Nephron (organoid): ENCODE measurements around the gene PCLAF.
"Not testable (repeated sequence)": the region's sequence is repeated elsewhere in the genome, so short reads cannot be mapped to it uniquely, and the experiment has no call there.

Experiments
- H3K27ac Mint-ChIP-seq, 3 experiments: 2 replicates each; pipeline ENCODE4 v1.8.0; 2020; ENCODE audit warnings: mixed read lengths in 3 of 3, mild to moderate bottlenecking in 2 of 3, moderate library complexity in 1 of 3
- H3K27me3 Mint-ChIP-seq: 2 replicates; pipeline ENCODE4 v1.8.0; 2021; ENCODE audit warnings: low read depth, mild to moderate bottlenecking, moderate library complexity, mixed read lengths
- H3K36me3 Mint-ChIP-seq: 2 replicates; pipeline ENCODE4 v1.8.0; 2020; ENCODE audit warnings: low read depth, mixed read lengths
- H3K4me1 Mint-ChIP-seq: 2 replicates; pipeline ENCODE4 v1.8.0; 2020; ENCODE audit warnings: mixed read lengths
- H3K4me3 Mint-ChIP-seq, 3 experiments: 2 replicates each; pipeline ENCODE4 v1.8.0; 2020; ENCODE audit warnings: mild to moderate bottlenecking in 3 of 3, mixed read lengths in 3 of 3, moderate library complexity in 2 of 3
- H3K9me3 Mint-ChIP-seq: 2 replicates; pipeline ENCODE4 v1.8.0; 2020; ENCODE audit warnings: mixed read lengths
- TF ChIP-seq, protein P1 (sequence below), 3 experiments: fragments of 200-600 bp; sonication (generic); IDR thresholded peaks; one replicate each; pipeline ENCODE4 v1.5.0; 2021; ENCODE audit warnings: antibody characterized with exemption in 3 of 3; ENCODE audit not compliant: unreplicated experiment in 3 of 3

The PCLAF gene

DNA sequence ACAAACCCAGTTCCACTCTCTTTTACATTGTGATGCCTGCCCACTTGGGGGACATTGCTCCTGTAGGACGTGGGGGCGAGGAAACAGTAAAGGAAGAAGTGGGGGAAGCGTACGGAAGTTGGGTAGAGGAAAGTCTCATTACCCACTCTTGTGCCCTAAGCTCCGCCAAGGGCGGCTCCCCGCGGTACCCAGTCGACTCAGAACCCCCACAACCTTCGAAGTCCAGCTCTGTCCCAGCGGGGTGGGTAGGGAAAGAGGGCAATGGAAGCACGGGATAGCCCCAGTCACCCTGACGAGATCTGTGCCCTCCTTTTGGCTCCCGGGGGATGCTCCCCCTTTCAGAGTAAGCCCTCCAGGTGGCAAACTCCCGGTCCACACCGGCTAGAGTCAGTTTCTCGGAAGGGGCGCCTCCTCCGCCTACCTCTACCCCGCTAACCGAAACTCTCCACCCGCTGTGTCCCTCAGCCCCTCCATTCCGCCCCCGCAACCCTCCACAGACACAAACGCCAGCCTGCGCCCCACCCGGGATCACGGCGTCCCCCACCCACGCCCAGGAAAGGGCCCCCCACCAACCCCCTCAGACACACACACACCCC, 25.8 kb downstream of the PCLAF start:
- no peaks in the 10 kb centered on the region for H3K36me3 Mint-ChIP-seq
- H3K27ac Mint-ChIP-seq, result peak overlapping the region; percentile 48 to 94 (median 93)
- H3K27me3 Mint-ChIP-seq, result peaks cover 4% of the 10 kb centered on the region
- H3K4me1 Mint-ChIP-seq, result peaks cover 17% of the 10 kb centered on the region
- peak overlapping the region; percentile 88 to 98 (median 93) for H3K4me3 Mint-ChIP-seq
- TF ChIP-seq, protein P1, sequence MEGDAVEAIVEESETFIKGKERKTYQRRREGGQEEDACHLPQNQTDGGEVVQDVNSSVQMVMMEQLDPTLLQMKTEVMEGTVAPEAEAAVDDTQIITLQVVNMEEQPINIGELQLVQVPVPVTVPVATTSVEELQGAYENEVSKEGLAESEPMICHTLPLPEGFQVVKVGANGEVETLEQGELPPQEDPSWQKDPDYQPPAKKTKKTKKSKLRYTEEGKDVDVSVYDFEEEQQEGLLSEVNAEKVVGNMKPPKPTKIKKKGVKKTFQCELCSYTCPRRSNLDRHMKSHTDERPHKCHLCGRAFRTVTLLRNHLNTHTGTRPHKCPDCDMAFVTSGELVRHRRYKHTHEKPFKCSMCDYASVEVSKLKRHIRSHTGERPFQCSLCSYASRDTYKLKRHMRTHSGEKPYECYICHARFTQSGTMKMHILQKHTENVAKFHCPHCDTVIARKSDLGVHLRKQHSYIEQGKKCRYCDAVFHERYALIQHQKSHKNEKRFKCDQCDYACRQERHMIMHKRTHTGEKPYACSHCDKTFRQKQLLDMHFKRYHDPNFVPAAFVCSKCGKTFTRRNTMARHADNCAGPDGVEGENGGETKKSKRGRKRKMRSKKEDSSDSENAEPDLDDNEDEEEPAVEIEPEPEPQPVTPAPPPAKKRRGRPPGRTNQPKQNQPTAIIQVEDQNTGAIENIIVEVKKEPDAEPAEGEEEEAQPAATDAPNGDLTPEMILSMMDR (IDR thresholded peaks at IDR 0.05; ENCODE audit: unreplicated experiment in 3 of 3), result no peak
- H3K9me3 Mint-ChIP-seq, result no peaks in the 10 kb centered on the region

DNA sequence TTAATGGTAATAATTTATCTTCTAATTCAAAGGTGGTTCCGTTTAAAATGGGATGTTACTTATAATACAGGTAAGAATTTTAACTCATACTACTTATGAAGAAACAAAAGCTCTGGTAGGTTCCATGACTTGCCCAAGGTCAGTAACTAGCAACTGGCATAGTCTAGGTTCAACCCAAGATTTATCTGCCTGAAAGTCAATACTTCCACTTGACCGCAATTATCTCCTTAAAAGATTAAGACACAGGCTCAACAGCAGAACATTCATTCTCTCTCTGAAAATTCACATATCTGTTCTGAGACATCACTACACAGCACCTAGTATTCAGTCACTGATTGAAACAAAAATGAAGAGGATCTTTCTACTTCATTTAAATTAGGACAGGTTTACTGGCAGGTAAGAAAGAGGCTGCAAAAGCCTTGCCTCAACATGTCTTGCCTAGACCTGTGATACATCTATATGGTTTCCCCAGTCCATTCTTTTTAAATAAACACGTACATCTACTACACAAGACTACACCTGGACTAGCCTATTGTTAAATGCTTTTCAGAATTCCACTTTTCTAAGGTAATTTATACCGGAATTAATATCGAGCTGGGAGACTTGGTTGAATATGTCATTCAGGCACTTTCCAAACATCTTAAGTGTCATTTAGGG, 26.4 kb downstream of the PCLAF start:
- Mint-ChIP-seq H3K27me3 (peaks cover 4% of the 10 kb centered on the region), H3K4me1 (peaks cover 17% of the 10 kb centered on the region), H3K4me3 (peak overlapping the region; percentile 88 to 98 (median 93)), H3K27ac (peak overlapping the region; percentile 48 to 94 (median 93)), H3K36me3 (no peaks in the 10 kb centered on the region), H3K9me3 (no peaks in the 10 kb centered on the region)
- TF ChIP-seq, protein P1 (IDR thresholded peaks at IDR 0.05; ENCODE audit: unreplicated experiment in 3 of 3), result no peak

DNA sequence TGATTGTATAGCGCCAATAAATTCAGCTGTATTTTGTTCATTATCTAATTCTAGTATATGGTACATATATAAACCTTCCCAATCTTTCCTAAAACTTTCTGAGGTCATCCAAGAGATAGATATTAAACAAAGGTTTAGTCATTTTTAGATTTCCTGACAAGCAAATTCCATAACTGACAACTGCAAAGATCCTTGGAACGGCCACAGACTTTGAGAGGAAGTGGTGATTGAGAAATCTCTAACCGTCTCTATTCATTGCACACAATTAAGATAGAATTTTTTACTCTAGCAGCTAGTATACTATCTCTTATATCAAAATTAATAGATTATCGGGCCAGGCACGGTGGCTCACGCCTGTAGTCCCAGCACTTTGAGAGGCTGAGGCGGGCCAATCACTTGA, 30.0 kb downstream of the PCLAF start:
- TF ChIP-seq, protein P1 (IDR thresholded peaks at IDR 0.05; ENCODE audit: unreplicated experiment in 3 of 3), result no peak
- Mint-ChIP-seq H3K27ac (peak overlapping the region in 1 of 3 experiments; percentile 4), H3K4me3 (no peak overlapping the region), H3K9me3 (no peaks in the 10 kb centered on the region), H3K36me3 (peaks cover 16% of the 10 kb centered on the region), H3K27me3 (peaks cover 4% of the 10 kb centered on the region), H3K4me1 (peaks cover 17% of the 10 kb centered on the region)

DNA sequence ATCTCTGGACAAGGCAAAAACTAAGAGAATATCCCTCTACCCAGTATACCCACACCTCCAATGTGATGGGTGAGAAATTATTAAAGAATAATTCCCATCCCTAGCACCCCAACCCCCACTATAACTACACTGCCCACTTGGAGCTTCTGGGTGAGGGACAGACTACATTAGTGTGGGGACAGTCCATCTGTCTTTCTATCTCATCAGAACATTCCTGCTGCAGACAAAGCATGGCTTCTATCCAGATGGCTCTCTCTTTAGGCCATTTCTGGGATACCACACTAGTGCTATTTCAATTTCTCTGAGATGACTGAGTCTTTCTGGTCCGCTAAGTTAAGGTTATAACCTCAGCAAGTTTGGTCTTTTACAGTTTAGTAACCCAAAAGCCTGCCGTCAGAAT, 31.9 kb downstream of the PCLAF start:
- H3K36me3 Mint-ChIP-seq, result peaks cover 16% of the 10 kb centered on the region
- peaks cover 4% of the 10 kb centered on the region for H3K27me3 Mint-ChIP-seq
- H3K27ac Mint-ChIP-seq, result peak overlapping the region in 1 of 3 experiments; percentile 73
- TF ChIP-seq, protein P1 (IDR thresholded peaks at IDR 0.05; ENCODE audit: unreplicated experiment in 3 of 3), result no peak
- peaks cover 10% of the 10 kb centered on the region for H3K4me1 Mint-ChIP-seq
- no peak overlapping the region for H3K4me3 Mint-ChIP-seq
- no peaks in the 10 kb centered on the region for H3K9me3 Mint-ChIP-seq

DNA sequence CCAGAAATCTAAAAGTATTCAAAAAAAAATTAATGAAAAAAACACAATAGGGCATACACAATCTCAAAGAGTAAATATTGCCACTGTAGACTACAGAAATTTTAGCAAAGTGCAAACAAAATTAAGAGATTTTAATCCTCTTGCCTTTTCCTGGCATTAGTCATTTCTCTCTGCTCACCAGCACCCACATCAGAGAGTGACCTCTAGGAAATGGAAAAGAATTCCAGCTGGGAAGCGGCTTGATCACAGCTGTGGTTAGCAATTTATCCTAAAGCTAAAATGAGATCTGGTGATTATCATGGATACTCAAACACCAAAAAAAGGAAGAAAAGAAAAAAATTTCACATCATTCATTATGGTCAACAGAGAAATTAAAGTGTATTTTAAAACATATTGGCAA, 32.8 kb downstream of the PCLAF start:
- no peaks in the 10 kb centered on the region for H3K9me3 Mint-ChIP-seq
- TF ChIP-seq, protein P1 (IDR thresholded peaks at IDR 0.05; ENCODE audit: unreplicated experiment in 3 of 3), result no peak
- H3K27ac Mint-ChIP-seq, result no peak overlapping the region
- H3K4me3 Mint-ChIP-seq, result no peak overlapping the region
- peaks cover 16% of the 10 kb centered on the region for H3K36me3 Mint-ChIP-seq
- peaks cover 4% of the 10 kb centered on the region for H3K27me3 Mint-ChIP-seq
- H3K4me1 Mint-ChIP-seq, result peaks cover 13% of the 10 kb centered on the region

DNA sequence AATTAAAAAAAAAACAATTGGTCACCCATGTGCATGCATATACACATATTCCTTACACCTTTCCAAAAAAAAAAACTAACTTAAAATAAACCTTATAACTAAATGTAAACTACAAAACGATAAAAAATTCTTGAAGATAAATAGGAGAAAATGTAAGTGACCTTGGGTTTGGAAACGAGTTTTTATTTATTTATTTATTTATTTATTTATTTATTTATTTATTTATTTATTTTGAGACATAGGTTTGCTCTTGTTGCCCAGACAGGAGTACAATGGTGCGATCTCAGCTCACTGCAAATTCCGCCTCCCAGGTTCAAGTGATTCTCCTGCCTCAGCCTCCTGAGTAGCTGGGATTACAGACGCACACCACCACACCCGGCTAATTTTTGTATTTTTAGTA, 35.0 kb downstream of the PCLAF start:
- not testable (repeated sequence) for H3K9me3 Mint-ChIP-seq, H3K27ac Mint-ChIP-seq, H3K27me3 Mint-ChIP-seq, H3K4me3 Mint-ChIP-seq
- Mint-ChIP-seq H3K36me3 (peaks cover 32% of the 10 kb centered on the region), H3K4me1 (peaks cover 11% of the 10 kb centered on the region)
